Loucy (cell line): ENCODE results near the gene CCNG2.

Source experiments
- CTCF ChIP-seq: fragments of 200-600 bp; sonication (generic); conservative IDR thresholded peaks from 2 replicates; pipeline ENCODE4 v1.5.1; 2014; ENCODE audit warnings: mild to moderate bottlenecking, antibody characterized with exemption, low read length
- EZH2phosphoT487 ChIP-seq: fragments of 200-600 bp; IDR thresholded peaks from 2 replicates; pipeline ENCODE4 v1.6.1; 2018; ENCODE audit warnings: antibody characterized with exemption, mild to moderate bottlenecking, moderate library complexity, borderline replicate concordance

- TF ChIP-seq CTCF (no peak), EZH2phosphoT487 (no peak)
These were observed 42.7 kb downstream of the CCNG2 start for GRCh38 chr4:77199701-77200100.
